ENCODE measurements around the gene TBX20.

DNA sequence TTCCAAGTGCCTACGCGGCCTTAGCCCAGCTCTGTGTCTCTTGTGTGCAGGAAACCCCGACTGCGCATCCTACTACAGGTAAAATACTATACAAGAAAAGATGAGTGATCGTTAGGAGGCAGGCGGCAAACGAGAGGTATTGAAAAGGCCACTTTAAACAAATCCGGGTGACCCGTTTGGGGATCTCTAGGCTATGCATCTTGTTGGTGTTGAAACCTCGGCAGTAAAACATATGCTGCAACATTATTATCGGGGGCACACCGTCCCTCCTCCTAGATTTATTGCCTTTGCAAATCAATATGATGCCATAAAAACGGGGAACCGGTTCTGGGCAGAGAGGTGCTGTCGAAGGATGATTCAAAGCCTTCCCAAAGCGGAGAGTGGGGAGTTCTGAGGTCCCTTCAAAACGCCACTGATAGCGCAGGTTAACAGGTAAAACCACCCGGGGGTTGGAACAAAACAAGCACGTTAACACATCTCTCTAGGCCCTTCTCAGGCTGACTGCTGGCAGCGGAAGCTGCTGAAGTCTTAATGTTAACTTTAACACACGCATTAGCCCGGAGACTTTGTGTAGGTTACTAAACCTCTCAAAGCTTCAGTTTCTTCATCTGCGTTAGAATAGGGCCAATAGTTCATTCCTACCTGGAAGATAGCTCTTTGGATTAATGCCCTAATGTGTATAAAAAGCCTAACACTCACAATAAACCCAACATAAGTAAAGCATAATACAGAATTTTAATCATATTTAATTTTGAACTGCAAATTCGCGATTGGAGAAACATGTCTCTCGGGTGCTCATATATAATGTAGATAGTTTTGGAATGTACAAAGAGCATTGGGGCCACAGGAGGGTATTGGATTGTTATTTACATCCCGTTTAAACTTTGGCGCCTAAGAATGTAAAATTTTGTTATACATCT lies 2.6 kb upstream of the TBX20 start:
- TF ChIP-seq ZNF747 (tag by site-specific recombination; IDR thresholded peaks at IDR 0.05) = no peak
- no peak for TF ChIP-seq CTCF (tag by site-specific recombination; IDR thresholded peaks at IDR 0.05)
- TF ChIP-seq SALL2 (tag by site-specific recombination; IDR thresholded peaks at IDR 0.05; ENCODE audit: borderline replicate concordance) = no peak
- no peak for TF ChIP-seq ZNF785 (tag by site-specific recombination; IDR thresholded peaks at IDR 0.05)
- TF ChIP-seq TCF7L2 (IDR thresholded peaks at IDR 0.05; ENCODE audit: borderline replicate concordance, low read depth, low read length) = no peak
- no peak for TF ChIP-seq ZSCAN16 (tag by site-specific recombination; IDR thresholded peaks at IDR 0.05)
- no peak for TF ChIP-seq ZNF133 (tag by site-specific recombination; IDR thresholded peaks at IDR 0.05)
- TF ChIP-seq PRDM4 (tag by site-specific recombination; IDR thresholded peaks at IDR 0.05) = no peak
- TF ChIP-seq ZSCAN5A (tag by site-specific recombination; IDR thresholded peaks at IDR 0.05) = no peak
- no peak for TF ChIP-seq ZNF26 (tag by site-specific recombination; IDR thresholded peaks at IDR 0.05)
- no peak for TF ChIP-seq ZNF292 (tag by site-specific recombination; IDR thresholded peaks at IDR 0.05; ENCODE audit: borderline replicate concordance, low read depth)
- no peak for TF ChIP-seq BCL11B (tag by site-specific recombination; IDR thresholded peaks at IDR 0.05; ENCODE audit: low read depth)

All from HEK293 (cell line).